Measurements from ENCODE around the gene CTDSP1. TPM values are rescaled to one million over a fixed set of nuclear protein-coding genes. Genes with fewer than 3 reads are reported as not detected.

The CTDSP1 gene
- total RNA-seq, 2 experiments from 2014 or later = 186 to 208 TPM

DNA sequence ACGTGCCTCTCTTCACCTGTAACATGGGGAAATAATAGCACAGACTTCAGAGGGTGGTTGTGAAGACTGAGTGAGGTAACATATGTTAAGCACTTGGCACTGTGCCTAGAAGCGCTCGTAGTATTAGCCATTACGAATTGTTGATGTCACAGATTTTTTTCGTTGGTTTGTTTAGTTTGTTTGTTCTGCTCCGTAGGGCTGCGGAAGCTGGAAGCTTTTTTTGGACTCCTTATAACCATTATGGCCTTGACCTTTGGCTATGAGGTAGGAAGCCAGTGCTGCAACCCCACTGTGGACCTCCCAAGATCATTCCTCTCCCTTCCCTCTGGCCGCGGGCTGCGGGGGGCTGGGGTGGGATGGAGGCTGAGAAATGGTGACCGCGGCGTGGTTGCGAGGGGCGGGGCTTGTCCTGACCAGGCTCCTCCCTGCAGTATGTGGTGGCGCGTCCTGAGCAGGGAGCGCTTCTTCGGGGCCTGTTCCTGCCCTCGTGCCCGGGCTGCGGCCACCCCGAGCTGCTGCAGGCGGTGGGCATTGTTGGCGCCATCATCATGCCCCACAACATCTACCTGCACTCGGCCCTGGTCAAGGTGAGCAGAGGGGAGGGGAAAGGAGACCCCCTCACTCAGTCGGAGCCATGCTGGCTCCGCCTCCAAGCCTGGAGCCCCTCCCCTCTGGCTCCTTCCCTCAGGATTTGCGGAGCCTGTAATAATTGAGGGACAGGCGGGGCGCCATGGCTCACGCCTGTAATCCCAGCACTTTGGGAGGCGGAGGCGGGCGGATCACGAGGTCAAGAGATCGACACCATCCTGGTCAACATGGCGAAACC is 12.1 kb upstream of the CTDSP1 start:
- Mint-ChIP-seq H3K27ac (no peak overlapping the region), H3K4me1 (peaks cover 5% of the 10 kb centered on the region), H3K9me3 (no peaks in the 10 kb centered on the region), H3K36me3 (ENCODE audit: low read depth) (no peaks in the 10 kb centered on the region), H3K27me3 (peaks cover 2% of the 10 kb centered on the region), H3K4me3 (no peak overlapping the region)
- CTCF ChIA-PET = interaction anchor here (1.1 to 2.3 kb wide), 3 partner anchors 9 to 31 kb away, joined by 3 to 9 read pairs (median 6); partner anchors contain the start of gene CATIP
- no peak for DNase-seq
- POLR2A ChIA-PET = no interaction called here

DNA sequence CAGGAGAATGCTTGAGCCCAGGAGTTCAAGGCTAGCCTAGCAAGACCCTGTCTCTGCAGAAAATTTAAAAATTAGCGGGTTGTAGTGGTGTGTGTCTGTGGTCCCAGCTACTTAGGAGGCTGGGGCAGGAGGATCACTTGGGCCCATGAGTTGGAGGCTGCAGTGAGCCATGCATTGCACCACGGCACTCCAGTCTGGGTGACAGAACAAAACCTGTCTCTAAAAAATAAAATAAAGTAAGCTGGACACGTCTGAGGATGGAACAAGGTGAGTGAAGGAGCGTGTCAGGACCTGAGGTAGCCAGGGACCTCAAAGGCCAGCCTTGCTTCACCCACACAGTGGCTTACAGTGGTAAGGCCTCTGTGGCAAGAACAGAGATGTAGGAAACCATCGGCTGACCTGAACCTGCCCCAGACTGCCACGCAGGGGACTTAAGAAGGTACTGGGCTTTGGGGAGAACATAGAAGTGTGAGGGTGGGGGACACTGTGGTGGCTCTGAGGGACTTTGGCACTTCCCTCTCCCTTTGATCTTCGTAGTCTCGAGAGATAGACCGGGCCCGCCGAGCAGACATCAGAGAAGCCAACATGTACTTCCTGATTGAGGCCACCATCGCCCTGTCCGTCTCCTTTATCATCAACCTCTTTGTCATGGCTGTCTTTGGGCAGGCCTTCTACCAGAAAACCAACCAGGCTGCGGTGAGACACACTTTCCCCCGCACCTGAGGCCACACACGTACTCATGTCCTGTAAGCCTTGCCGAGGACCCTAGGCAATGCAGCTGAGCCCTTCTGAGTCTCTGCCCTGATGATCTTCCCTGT is 10.1 kb upstream of the CTDSP1 start:
- no peak overlapping the region for H3K4me3 Mint-ChIP-seq
- POLR2A ChIA-PET = no interaction called here

DNA sequence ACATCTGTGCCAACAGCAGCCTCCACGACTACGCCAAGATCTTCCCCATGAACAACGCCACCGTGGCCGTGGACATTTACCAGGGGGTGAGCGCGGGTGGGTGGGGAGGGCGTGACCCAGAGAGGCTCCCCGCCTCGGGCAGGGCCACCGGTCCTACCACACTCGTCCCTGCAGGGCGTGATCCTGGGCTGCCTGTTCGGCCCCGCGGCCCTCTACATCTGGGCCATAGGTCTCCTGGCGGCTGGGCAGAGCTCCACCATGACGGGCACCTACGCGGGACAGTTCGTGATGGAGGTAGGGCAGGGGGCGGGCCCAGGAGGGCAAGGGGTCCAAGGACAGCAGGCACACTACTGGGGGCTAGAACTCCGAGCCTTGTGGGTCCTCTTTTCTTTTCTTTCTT is 8.5 kb upstream of the CTDSP1 start:
- POLR2A ChIA-PET = no interaction called here
- no peak for DNase-seq
- no peak overlapping the region for H3K27ac Mint-ChIP-seq
- CTCF ChIA-PET = interaction anchor here (1.5 to 1.8 kb wide), 2 partner anchors 120 to 456 kb away, joined by 3 to 4 read pairs; no protein-coding TSS in a partner anchor
- H3K36me3 Mint-ChIP-seq (ENCODE audit: low read depth) = no peaks in the 10 kb centered on the region
- no peaks in the 10 kb centered on the region for H3K9me3 Mint-ChIP-seq
- no peak overlapping the region for H3K4me3 Mint-ChIP-seq
- peaks cover 2% of the 10 kb centered on the region for H3K27me3 Mint-ChIP-seq
- peaks cover 24% of the 10 kb centered on the region for H3K4me1 Mint-ChIP-seq

More for the DNA sequence above, 10.1 kb upstream of the CTDSP1 start:
- CTCF ChIA-PET = interaction anchor here (2.2 kb wide), 1 partner anchor 33 kb away, joined by 6 read pairs; the partner anchor contains the start of gene CATIP
- Mint-ChIP-seq H3K27ac (peak overlapping the region; percentile 5), H3K27me3 (peaks cover 2% of the 10 kb centered on the region), H3K4me1 (peaks cover 12% of the 10 kb centered on the region), H3K9me3 (no peaks in the 10 kb centered on the region), H3K36me3 (ENCODE audit: low read depth) (no peaks in the 10 kb centered on the region)
- DNase-seq = no peak

DNA sequence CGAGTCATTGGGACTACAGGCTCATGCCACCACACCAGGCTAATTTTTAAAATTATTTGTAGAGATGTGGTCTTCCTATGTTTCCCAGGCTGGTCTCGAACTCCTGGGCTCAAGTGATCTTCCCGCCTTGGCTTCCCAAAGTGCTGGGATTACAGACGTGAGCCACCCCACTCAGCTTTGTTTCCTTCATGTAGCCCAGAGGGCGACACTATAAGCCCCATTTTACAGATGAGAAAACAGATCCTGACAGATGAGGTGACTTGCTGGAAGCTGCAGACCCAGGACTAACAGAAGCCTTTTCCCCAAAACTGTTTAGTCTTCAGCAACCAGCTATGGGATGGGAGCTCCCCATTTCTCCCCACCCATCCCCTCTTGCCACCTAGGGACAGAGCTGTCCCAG is 7.2 kb upstream of the CTDSP1 start:
- Mint-ChIP-seq H3K27me3 (no peaks in the 10 kb centered on the region), H3K4me1 (peaks cover 28% of the 10 kb centered on the region), H3K27ac (no peak overlapping the region), H3K9me3 (no peaks in the 10 kb centered on the region), H3K36me3 (ENCODE audit: low read depth) (peaks cover 6% of the 10 kb centered on the region), H3K4me3 (no peak overlapping the region)
- no peak for DNase-seq
- ChIA-PET POLR2A (no interaction called here), CTCF (interaction anchor here (1.4 to 5.3 kb wide), 7 partner anchors 9 to 121 kb away, joined by 3 to 39 read pairs (median 5); partner anchors contain the start of gene TMBIM1)

DNA sequence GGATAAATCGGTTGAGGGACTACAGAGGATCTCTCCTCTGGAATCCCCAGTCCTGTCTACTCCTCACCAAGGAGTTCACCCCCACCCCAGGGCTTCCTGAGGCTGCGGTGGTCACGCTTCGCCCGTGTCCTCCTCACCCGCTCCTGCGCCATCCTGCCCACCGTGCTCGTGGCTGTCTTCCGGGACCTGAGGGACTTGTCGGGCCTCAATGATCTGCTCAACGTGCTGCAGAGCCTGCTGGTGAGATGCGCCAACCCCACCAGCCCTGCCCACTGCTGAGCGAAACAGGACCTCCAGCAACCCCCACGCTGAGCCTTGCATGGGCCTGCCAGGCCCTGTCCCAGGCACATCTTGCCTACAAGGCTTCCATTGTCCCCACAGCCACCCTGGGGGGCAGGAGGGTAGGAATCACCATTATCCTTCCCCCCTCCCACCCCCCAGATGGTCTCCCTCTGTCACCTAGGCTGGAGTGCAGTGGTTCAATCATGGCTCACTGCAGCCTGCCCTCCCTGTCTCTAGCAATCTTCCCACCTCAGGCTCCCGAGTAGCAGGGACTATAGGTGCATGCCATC is 6.7 kb upstream of the CTDSP1 start:
- Mint-ChIP-seq H3K4me1 (peaks cover 32% of the 10 kb centered on the region), H3K36me3 (ENCODE audit: low read depth) (peaks cover 10% of the 10 kb centered on the region), H3K9me3 (no peaks in the 10 kb centered on the region), H3K4me3 (no peak overlapping the region), H3K27me3 (no peaks in the 10 kb centered on the region), H3K27ac (peak overlapping the region; percentile 36)
- POLR2A ChIA-PET = no interaction called here
- CTCF ChIA-PET = interaction anchor here (1.1 to 5.3 kb wide), 8 partner anchors 9 to 111 kb away, joined by 3 to 39 read pairs (median 4); partner anchors contain the start of gene TMBIM1
- no peak for DNase-seq

DNA sequence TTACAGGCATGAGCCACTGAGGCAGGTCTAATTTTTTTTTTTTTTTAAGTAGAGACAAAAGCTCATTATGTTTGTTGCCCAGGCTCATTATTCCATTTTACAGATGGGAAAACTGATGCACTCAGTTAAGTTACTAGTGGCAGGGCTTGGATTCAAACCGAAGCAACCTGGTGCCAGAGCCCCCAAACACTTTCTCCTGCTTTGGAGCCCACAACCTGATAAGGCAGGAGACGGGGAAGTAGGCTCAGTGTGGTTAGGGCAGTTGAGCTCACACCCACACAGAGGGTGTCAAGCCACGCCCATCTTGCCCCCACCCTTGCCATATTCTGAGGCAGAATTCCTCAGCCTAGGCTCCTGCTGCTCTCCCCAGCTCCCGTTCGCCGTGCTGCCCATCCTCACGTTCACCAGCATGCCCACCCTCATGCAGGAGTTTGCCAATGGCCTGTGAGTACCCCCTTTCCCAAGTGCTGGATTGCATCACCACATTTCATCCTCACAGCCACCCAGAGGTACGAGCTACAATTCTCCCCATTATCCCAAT is 5.8 kb upstream of the CTDSP1 start:
- POLR2A ChIA-PET = no interaction called here
- H3K4me3 Mint-ChIP-seq = no peak overlapping the region

DNA sequence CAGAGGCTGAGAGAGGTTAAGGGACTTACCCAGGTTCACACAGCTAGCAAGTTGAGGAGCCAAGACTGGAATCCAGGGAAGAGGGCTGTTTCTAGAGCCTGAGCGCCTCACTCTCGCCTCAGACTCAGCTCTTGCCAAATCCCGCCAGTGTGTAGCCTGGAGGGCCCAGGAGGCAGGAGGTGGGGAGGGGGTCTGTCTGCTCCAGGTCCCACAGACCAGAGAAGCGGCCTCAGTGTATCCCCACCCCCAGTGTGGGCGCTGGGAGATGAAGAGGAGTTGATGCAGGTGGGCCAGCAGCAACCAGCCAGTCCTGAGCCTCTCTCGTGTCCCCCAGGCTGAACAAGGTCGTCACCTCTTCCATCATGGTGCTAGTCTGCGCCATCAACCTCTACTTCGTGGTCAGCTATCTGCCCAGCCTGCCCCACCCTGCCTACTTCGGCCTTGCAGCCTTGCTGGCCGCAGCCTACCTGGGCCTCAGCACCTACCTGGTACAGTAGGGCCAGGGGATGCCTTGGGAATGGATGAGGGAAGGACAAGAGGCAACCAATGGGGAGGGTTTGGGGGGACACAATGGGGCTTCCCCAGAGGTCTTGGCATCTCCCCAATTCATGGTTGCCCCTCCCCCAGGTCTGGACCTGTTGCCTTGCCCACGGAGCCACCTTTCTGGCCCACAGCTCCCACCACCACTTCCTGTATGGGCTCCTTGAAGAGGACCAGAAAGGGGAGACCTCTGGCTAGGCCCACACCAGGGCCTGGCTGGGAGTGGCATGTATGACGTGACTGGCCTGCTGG is 5.2 kb upstream of the CTDSP1 start:
- Mint-ChIP-seq H3K27me3 (no peaks in the 10 kb centered on the region), H3K4me3 (no peak overlapping the region), H3K27ac (peak overlapping the region; percentile 74), H3K9me3 (no peaks in the 10 kb centered on the region), H3K4me1 (peaks cover 34% of the 10 kb centered on the region), H3K36me3 (ENCODE audit: low read depth) (peaks cover 10% of the 10 kb centered on the region)
- CTCF ChIA-PET = interaction anchor here (0.8 to 5.3 kb wide), 10 partner anchors 11 to 108 kb away, joined by 3 to 39 read pairs (median 3); partner anchors contain the start of genes SLC11A1 and TMBIM1
- DNase-seq = peak; percentile 27
- POLR2A ChIA-PET = no interaction called here

More for the DNA sequence above, 5.8 kb upstream of the CTDSP1 start:
- Mint-ChIP-seq H3K27me3 (no peaks in the 10 kb centered on the region), H3K27ac (peak overlapping the region; percentile 36), H3K9me3 (no peaks in the 10 kb centered on the region), H3K4me1 (peaks cover 34% of the 10 kb centered on the region), H3K36me3 (ENCODE audit: low read depth) (peaks cover 10% of the 10 kb centered on the region)
- CTCF ChIA-PET = interaction anchor here (0.8 to 5.3 kb wide), 11 partner anchors 8 to 103 kb away, joined by 3 to 39 read pairs (median 3); partner anchors contain the start of gene TMBIM1
- DNase-seq = no peak

DNA sequence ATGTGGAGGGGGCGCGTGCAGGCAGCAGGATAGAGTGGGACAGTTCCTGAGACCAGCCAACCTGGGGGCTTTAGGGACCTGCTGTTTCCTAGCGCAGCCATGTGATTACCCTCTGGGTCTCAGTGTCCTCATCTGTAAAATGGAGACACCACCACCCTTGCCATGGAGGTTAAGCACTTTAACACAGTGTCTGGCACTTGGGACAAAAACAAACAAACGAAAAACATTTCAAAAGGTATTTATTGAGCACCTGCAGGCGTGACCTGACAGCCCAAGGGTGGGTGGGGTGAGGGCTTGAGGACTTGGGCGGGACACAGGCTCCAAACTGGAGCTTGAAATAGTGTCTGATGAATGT is 4.6 kb upstream of the CTDSP1 start:
- no peak for DNase-seq
- Mint-ChIP-seq H3K36me3 (ENCODE audit: low read depth) (peaks cover 10% of the 10 kb centered on the region), H3K27me3 (no peaks in the 10 kb centered on the region), H3K27ac (peak overlapping the region; percentile 74), H3K4me3 (no peak overlapping the region), H3K4me1 (peaks cover 34% of the 10 kb centered on the region), H3K9me3 (no peaks in the 10 kb centered on the region)
- ChIA-PET CTCF (interaction anchor here (0.8 to 5.3 kb wide), 6 partner anchors 11 to 108 kb away, joined by 3 to 39 read pairs (median 6); partner anchors contain the start of genes SLC11A1 and TMBIM1), POLR2A (no interaction called here)

DNA sequence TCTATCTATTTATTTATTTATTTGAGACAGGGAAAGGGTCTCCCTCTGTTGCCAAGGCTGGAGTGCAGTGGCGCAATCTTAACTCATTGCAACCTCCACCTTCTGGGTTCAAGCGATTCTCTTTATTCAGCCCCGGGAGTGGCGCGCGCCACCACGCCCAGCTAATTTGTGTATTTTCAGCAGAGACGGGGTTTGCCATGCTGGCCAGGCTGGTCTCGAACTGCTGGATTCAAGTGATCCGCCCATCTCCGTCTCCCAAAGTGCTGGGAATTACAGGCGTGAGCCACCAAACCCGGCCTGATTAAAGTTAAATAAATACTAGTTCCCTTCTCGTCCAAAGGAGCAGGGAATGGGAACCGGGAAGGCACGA is 4.2 kb upstream of the CTDSP1 start:
- H3K4me3 Mint-ChIP-seq = peak overlapping the region; percentile 64
- H3K36me3 Mint-ChIP-seq (ENCODE audit: low read depth) = peaks cover 12% of the 10 kb centered on the region
- H3K4me1 Mint-ChIP-seq = peaks cover 34% of the 10 kb centered on the region
- ChIA-PET CTCF (interaction anchor here (0.9 to 5.3 kb wide), 11 partner anchors 10 to 497 kb away, joined by 3 to 39 read pairs (median 4); partner anchors contain the start of gene SLC11A1), POLR2A (interaction anchor here (1.0 kb wide), 1 partner anchor 176 kb away, joined by 4 read pairs; no protein-coding TSS in a partner anchor)
- DNase-seq = no peak
- H3K9me3 Mint-ChIP-seq = no peaks in the 10 kb centered on the region
- no peaks in the 10 kb centered on the region for H3K27me3 Mint-ChIP-seq
- H3K27ac Mint-ChIP-seq = peak overlapping the region; percentile 97

DNA sequence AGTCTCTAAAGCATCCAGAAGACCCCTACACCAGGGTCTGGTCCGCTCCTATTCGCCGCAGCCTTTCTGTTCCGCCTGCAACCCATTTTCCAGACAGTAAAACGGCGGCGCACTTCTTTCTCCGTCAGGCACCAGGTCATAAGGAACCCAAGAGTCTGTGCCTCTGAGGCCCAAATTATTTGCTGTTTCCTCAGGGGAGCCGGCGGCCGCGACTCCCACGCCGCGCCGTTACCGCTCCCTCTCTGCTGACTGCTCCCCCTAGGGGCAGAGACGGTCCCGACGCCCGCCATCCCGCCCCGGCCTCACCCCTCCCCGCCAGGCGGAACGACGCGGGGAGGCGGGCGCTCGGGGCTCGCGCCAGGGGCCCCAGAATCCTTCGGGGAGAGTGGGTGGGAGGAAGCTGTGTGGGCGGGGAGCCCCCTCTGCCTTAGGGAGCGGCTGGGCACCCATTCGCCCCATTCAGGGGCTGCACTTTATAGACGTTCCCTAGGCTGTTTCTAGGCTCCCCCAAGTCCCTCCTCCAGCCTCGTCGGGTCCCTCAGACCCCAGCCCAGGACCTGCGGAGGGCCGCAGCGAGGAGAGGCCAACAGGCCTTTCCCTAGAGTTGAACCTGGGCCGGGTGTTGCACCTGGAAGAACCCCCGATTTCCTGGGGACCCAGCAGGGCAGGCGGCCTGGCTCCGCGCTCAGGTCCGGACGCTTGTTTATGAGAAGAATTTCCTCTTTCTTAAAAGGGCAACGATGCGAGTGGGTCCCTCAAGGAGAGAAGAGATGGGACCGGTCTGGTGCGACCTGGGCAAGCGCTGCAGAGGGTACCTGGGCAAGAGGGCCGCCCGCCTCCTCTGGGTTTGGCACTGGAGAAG is 3.6 kb upstream of the CTDSP1 start:
- no peaks in the 10 kb centered on the region for H3K27me3 Mint-ChIP-seq
- H3K36me3 Mint-ChIP-seq (ENCODE audit: low read depth) = peaks cover 12% of the 10 kb centered on the region
- H3K9me3 Mint-ChIP-seq = no peaks in the 10 kb centered on the region
- peaks cover 34% of the 10 kb centered on the region for H3K4me1 Mint-ChIP-seq
- ChIA-PET CTCF (interaction anchor here (0.6 to 5.3 kb wide), 29 partner anchors 9 to 497 kb away, joined by 3 to 39 read pairs (median 3); partner anchors contain the start of genes AAMP, PNKD and SLC11A1), POLR2A (interaction anchor here (1.0 kb wide), 1 partner anchor 177 kb away, joined by 4 read pairs; no protein-coding TSS in a partner anchor)
- peak; percentile 95 for DNase-seq
- peak overlapping the region; percentile 97 for H3K27ac Mint-ChIP-seq
- peak overlapping the region; percentile 83 for H3K4me3 Mint-ChIP-seq
